CD4-positive, alpha-beta T cell treated with Interleukin-4 for 1 hour (primary cell): ENCODE results near the gene CTTNBP2NL.
"Not testable (repeated sequence)": the region's sequence is repeated elsewhere in the genome, so short reads cannot be mapped to it uniquely, and the experiment has no call there.

Experiments
- DNase-seq, 2 donors: peaks; one replicate each; pipeline ENCODE4 v3.0.0-alpha.2; 2020 to 2022

Gene CTTNBP2NL

DNA sequence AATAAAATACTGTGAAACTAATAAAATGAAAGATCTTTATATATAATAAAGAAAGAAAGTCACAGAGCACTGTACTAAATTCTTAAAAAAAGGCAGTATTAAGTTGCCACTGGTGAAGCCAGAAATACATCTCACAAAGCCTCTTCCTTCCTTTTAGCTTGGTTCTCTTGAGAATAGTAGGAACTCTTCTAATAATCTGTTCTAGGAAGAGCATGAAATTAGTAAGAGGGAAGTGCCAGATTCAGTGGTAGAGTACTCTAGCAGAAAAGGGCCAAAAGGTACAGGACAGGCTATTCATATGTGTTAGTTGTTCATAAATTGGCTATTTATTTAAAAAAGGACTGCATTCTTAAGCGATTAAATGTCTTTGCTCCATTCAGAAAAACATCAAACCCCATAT is 33.7 kb downstream of the CTTNBP2NL start:
- DNase-seq: no peak

DNA sequence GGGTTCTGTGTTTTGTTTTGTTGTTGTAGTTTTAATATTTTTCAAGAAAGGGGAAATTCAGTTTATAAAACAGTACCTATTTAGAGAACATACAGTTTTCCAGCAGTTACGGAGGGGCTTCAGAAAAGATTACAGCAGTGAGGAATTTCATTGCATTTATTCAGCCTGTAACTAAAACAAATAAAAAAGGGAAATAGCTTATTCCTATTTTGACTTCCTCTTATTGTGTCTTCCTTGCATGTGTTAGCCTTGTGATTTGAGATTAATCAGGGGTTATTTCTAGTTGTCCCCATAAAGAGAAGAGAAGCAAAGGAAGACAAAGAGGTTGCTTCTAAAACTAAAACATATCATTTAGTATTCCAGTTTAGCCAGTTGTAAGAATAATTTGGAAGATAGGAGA is 35.0 kb downstream of the CTTNBP2NL start:
- DNase-seq: peak in 1 of 2 donors; percentile 3

- DNase-seq: no peak
Measured at GRCh38 chr1:112435448-112435847, 39.4 kb downstream of the CTTNBP2NL start.

- no peak for DNase-seq
Measured at GRCh38 chr1:112436384-112437156, 40.6 kb downstream of the CTTNBP2NL start.

DNA sequence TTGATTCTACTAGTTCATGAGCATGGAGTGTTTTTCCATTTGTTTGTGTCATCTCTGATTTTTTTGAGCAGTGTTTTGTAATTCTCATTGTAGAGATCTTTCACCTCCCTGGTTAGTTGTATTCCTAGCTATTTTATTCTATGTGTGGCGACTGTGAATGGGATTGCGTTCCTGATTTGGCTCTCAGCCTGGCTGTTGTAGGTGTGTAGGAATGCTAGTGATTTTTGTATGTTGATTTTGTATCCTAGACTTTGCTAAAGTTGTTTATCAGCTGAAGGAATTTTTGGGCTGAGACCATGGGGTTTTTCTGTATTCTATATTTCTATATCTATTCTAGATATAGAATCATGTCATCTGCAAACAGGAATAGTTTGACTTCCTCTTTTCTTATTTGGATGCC is 42.1 kb downstream of the CTTNBP2NL start:
- not testable (repeated sequence) for DNase-seq

GRCh38 chr1:112439592-112439991 is 43.6 kb downstream of the CTTNBP2NL start:
- no peak for DNase-seq

DNA sequence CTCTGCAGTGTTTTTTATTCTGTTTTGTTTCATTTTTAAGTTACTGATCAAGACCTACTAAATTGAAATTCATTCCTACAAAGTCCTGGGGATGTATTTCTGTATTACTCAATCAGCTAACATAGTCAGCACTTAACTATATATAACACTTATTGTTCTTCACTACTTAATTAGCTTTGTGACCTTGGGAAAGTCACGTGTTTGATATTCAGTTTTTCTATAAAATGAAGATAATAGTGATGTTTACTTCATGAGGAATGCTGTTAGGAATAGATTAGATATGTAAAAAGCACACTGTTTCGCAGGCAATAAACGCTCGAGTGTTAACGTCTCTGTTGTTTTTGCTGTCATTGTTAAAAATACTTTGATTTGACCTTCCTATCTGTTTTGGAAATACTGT is 44.6 kb downstream of the CTTNBP2NL start:
- no peak for DNase-seq

GRCh38 chr1:112444269-112444668 is 48.3 kb downstream of the CTTNBP2NL start:
- no peak for DNase-seq

DNA sequence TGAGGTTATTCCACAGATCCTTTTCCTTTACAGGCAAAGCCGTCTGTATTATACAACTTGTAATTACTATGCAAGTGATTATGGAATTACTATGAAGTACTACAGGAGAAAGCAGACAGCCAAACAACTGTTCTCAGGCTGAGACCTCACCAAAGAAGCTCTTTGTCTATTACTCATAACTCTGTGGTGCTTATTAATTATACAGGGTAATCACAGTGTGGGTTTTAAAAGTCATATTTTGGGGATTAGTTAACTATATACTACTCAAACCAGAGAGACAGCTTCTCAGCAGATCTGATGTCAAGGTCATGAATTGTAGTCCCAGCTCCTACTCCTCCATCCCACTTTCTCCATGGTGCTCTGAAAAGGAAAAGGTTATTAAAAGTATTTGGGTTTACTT is 49.6 kb downstream of the CTTNBP2NL start:
- no peak for DNase-seq

- no peak for DNase-seq
Measured at GRCh38 chr1:112446411-112446810, 50.4 kb downstream of the CTTNBP2NL start.

- DNase-seq: no peak
Measured at GRCh38 chr1:112448904-112449629, 53.1 kb downstream of the CTTNBP2NL start.

DNA sequence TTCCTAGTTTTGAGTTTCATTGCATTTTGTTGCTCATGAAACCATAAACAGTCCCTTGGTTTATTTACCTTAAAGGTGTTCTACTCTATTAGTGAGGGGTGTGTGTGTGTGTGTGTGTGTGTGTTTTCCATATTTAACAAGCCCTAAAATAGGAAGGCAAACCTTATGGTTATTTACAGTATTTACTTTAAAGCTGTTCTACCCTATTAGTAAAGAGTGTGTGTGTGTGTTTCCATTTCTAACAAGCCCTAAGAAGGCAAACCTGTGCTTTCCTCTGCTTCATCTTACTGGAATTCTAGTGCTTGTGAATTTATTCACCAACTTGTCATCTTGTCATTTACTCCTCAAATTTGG is 53.6 kb downstream of the CTTNBP2NL start:
- DNase-seq: no peak

- DNase-seq: no peak
Measured at GRCh38 chr1:112450773-112451172, 54.8 kb downstream of the CTTNBP2NL start.

DNA sequence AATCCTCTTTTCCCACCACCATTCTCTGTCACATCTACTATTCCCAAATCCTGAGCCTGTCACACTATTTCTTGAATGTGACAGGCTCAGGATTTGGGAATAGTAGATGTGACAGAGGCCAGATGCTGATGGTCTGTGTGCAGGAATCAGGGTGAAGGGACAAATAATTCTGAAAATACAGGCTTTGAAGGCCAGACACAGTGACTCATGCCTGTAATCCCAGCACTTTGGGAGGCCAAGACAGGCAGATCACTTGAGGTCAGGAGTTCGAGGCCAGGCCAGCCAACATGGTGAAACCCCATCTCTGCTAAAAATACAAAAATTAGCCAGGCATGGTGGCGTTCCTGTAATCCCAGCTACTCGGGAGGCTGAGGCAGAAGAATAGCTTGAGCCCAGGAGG is 55.3 kb downstream of the CTTNBP2NL start:
- DNase-seq: not testable (repeated sequence)

DNA sequence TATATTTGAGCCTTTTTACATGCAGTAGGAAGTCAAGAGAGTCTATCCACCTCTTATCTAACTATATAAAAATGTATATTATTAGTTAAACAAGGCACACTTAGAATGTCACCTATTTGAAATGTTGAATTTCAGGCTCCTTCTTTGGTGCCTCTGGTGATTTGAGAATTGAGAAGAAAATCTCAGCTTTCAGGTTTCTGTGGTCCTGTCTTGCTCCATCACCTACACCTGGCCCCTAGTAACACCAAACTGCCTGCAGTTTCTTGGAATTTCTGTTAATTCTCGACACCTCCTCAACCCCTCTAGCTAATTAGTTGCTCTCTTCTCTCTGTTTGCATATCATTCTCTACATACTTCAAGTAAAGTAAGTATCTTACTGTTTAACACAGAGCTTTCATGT is 57.9 kb downstream of the CTTNBP2NL start:
- no peak for DNase-seq

GRCh38 chr1:112454316-112454715 is 58.3 kb downstream of the CTTNBP2NL start:
- no peak for DNase-seq

- no peak for DNase-seq
Measured at GRCh38 chr1:112457241-112457640, 61.2 kb downstream of the CTTNBP2NL start.

- no peak for DNase-seq
Measured at GRCh38 chr1:112457955-112458354, 61.9 kb downstream of the CTTNBP2NL start.

DNA sequence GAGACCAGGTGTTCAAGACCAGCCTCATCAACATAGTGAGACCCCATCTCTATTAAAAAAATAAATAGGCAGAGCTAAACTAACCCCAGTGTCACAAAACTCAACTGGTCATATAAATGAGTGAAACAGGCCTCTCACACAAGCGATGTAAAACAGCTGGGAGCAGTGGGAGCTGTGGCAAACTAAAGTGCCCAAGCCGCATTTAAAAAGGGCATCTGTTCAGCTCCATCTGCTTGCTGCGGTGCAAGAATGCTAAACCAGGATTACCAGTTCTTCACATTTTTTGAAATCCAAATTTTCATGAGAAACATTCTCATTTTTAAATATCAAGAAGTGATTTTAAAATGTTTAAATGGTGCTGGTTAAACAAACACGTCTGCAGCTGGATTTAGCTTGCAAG is 62.7 kb downstream of the CTTNBP2NL start:
- DNase-seq: no peak

DNA sequence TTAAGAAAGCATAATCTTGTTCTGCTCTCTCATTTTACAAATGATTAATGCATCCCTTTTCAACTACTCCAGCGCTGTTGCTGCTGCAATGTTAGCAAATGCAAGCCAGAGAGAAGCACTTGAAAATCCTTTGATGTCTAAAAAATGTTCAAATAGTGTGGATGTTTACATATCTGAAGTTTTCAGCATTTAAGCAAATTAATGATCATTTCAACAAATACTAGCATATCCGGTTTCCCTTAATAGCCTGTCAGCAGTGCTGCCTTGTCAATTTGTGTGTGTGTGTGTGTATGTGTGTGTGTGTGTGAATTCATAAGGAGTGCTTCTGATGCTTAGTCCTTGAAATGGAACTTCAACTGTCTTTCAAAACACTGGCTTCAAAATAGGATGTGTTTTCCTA is 64.6 kb downstream of the CTTNBP2NL start:
- no peak for DNase-seq

- DNase-seq: no peak
Measured at GRCh38 chr1:112461200-112461871, 65.3 kb downstream of the CTTNBP2NL start.

GRCh38 chr1:112462953-112463279 is 66.9 kb downstream of the CTTNBP2NL start:
- DNase-seq: no peak

GRCh38 chr1:112464501-112464900 is 68.5 kb downstream of the CTTNBP2NL start:
- DNase-seq: no peak

DNA sequence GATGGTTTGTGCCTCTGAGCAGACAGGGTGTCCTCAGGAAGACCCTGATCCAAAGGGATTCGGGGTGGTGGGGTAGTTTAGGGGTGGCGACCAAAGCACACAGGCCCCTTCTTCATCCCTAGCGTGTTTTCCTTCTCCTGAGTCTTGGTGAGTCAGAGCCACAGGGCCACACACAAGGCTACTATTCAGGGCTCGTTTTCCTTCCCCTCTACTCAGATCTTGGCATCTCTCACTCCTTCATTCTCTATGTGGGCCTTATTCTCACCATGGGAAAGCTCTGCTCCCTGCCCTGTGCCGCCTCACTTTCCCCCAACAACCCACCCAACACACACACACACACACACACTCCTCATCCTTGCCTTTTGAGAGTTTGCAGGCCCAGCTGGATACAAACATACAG is 69.1 kb downstream of the CTTNBP2NL start:
- no peak for DNase-seq
